Measurements from ENCODE around the gene LMAN2. TPM values are rescaled to one million over a fixed set of nuclear protein-coding genes. Genes with fewer than 3 reads are reported as not detected.
"Not testable (repeated sequence)": the region's sequence is repeated elsewhere in the genome, so short reads cannot be mapped to it uniquely, and the experiment has no call there.

The LMAN2 gene
- polyA plus RNA-seq, 1 experiment: 150 TPM

- ChIA-PET CTCF (interaction anchor here (0.5 to 1.3 kb wide), 4 partner anchors 9 to 43 kb away, joined by 3 to 5 read pairs (median 4); no protein-coding TSS in a partner anchor), POLR2A (no interaction called here)
- H3K27ac ChIP-seq (ENCODE audit: low read depth, low read length): no peak overlapping the region
Measured at GRCh38 chr5:177361418-177362291, 10.2 kb upstream of the LMAN2 start.

GRCh38 chr5:177360740-177361139, 9.3 kb upstream of the LMAN2 start:
- peaks cover 13% of the 10 kb centered on the region for H3K27me3 ChIP-seq (ENCODE audit: control insufficient read depth, insufficient read depth, low read length)
- H3K27ac ChIP-seq (ENCODE audit: low read depth, low read length); DNase-seq (ENCODE audit: low read depth, low spot score); H3K9me3 ChIP-seq (ENCODE audit: control insufficient read depth, insufficient read depth, low read length); H3K4me3 ChIP-seq (ENCODE audit: low read depth, low read length): not testable (repeated sequence)
- CTCF ChIA-PET: interaction anchor here (0.8 kb wide), 1 partner anchor 8 kb away, joined by 3 read pairs; no protein-coding TSS in a partner anchor
- POLR2A ChIA-PET: interaction anchor here (0.6 to 1.4 kb wide), 2 partner anchors 9 to 138 kb away, joined by 6 read pairs; partner anchors contain the start of gene LMAN2

More at GRCh38 chr5:177361418-177362291, 10.2 kb upstream of the LMAN2 start:
- H3K9me3 ChIP-seq (ENCODE audit: control insufficient read depth, insufficient read depth, low read length): no peaks in the 10 kb centered on the region; the same call in 1 of the 2 replicates
- H3K4me3 ChIP-seq (ENCODE audit: low read depth, low read length): no peak overlapping the region
- no peak for TF ChIP-seq CTCF (IDR thresholded peaks at IDR 0.05; ENCODE audit: low read depth, low read length)
- DNase-seq (ENCODE audit: low read depth, low spot score): no peak
- H3K27me3 ChIP-seq (ENCODE audit: control insufficient read depth, insufficient read depth, low read length): peaks cover 13% of the 10 kb centered on the region

DNA sequence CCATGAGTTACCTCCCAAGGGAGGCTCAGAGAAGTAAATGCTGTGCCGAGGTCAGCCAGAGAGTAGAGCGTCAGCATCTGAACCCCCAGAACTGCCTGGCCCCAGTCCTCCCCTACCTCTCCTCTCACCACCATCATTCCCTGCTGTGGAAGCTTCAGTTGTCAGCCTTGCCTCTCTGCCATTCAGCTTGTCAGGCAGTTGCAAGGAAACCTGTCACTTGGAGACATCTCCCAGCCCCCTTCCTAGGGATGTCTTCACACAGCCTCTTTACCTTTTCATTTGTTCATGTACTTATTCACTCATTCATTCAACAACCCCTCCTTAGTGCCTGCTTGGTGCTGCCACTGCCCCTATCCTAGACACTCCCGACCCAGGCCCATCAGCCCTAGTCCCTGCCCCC, 8.4 kb upstream of the LMAN2 start:
- H3K4me3 ChIP-seq (ENCODE audit: low read depth, low read length): no peak overlapping the region
- ChIA-PET CTCF (no interaction called here), POLR2A (interaction anchor here (0.6 to 1.4 kb wide), 3 partner anchors 8 to 15 kb away, joined by 3 to 6 read pairs (median 3); partner anchors contain the start of gene LMAN2)
- no peak for DNase-seq (ENCODE audit: low read depth, low spot score)
- H3K27me3 ChIP-seq (ENCODE audit: control insufficient read depth, insufficient read depth, low read length): peaks cover 15% of the 10 kb centered on the region
- no peak overlapping the region for H3K27ac ChIP-seq (ENCODE audit: low read depth, low read length)
- no peak for TF ChIP-seq CTCF (IDR thresholded peaks at IDR 0.05; ENCODE audit: low read depth, low read length)
- no peaks in the 10 kb centered on the region; the same call in 1 of the 2 replicates for H3K9me3 ChIP-seq (ENCODE audit: control insufficient read depth, insufficient read depth, low read length)

GRCh38 chr5:177359451-177359851, 8.0 kb upstream of the LMAN2 start:
- ChIA-PET POLR2A (interaction anchor here (0.7 to 1.4 kb wide), 2 partner anchors 7 to 11 kb away, joined by 3 to 6 read pairs; partner anchors contain the start of gene LMAN2), CTCF (interaction anchor here (1.1 kb wide), 1 partner anchor 10 kb away, joined by 3 read pairs; no protein-coding TSS in a partner anchor)
- no peak for DNase-seq (ENCODE audit: low read depth, low spot score)
- no peak for TF ChIP-seq CTCF (IDR thresholded peaks at IDR 0.05; ENCODE audit: low read depth, low read length)
- Histone ChIP-seq H3K27ac (ENCODE audit: low read depth, low read length) (no peak overlapping the region), H3K27me3 (ENCODE audit: control insufficient read depth, insufficient read depth, low read length) (peaks cover 15% of the 10 kb centered on the region), H3K9me3 (ENCODE audit: control insufficient read depth, insufficient read depth, low read length) (no peaks in the 10 kb centered on the region; the same call in 1 of the 2 replicates), H3K4me3 (ENCODE audit: low read depth, low read length) (no peak overlapping the region)

GRCh38 chr5:177358370-177358819, 6.9 kb upstream of the LMAN2 start:
- POLR2A ChIA-PET: interaction anchor here (1.0 kb wide), 1 partner anchor 21 kb away, joined by 3 read pairs; no protein-coding TSS in a partner anchor
- peaks cover 15% of the 10 kb centered on the region for H3K27me3 ChIP-seq (ENCODE audit: control insufficient read depth, insufficient read depth, low read length)
- H3K9me3 ChIP-seq (ENCODE audit: control insufficient read depth, insufficient read depth, low read length): no peaks in the 10 kb centered on the region; the same call in 1 of the 2 replicates
- H3K27ac ChIP-seq (ENCODE audit: low read depth, low read length): no peak overlapping the region
- DNase-seq (ENCODE audit: low read depth, low spot score): no peak
- CTCF ChIA-PET: interaction anchor here (1.1 kb wide), 1 partner anchor 11 kb away, joined by 3 read pairs; no protein-coding TSS in a partner anchor
- H3K4me3 ChIP-seq (ENCODE audit: low read depth, low read length): no peak overlapping the region
- TF ChIP-seq CTCF (IDR thresholded peaks at IDR 0.05; ENCODE audit: low read depth, low read length): no peak

All from AG04450 (cell line).